NB4 (cell line): Measurements from ENCODE around the gene GUF1.
A peak's percentile ranks its signal among the peaks of the same experiment; 100 is the strongest.

Experiments used
- DNase-seq: peaks from one replicate; pipeline ENCODE4 v3.0.0; 2010; ENCODE audit warnings: low read depth
- H3K4me3 ChIP-seq: one replicate; pipeline ENCODE4 v1.5.1; 2011; ENCODE audit warnings: mild to moderate bottlenecking, low read depth, low read length, moderate library complexity
- CTCF ChIP-seq: IDR thresholded peaks from one replicate; pipeline ENCODE4 v1.5.1; 2012; ENCODE audit warnings: low read depth, low read length
- MAX ChIP-seq: IDR thresholded peaks from 2 replicates; pipeline ENCODE4 v1.6.1; 2011; ENCODE audit warnings: low read depth, low read length
- MYC ChIP-seq: IDR thresholded peaks from 2 replicates; pipeline ENCODE4 v1.6.1; 2011; ENCODE audit warnings: low read depth, low read length
- POLR2A ChIP-seq: IDR thresholded peaks from 2 replicates; pipeline ENCODE4 v1.6.1; 2011; ENCODE audit warnings: mild to moderate bottlenecking; ENCODE audit not compliant: insufficient read length; ENCODE audit errors: extremely low read depth

The GUF1 gene

GRCh38 chr4:44668526-44668925 is 9.7 kb upstream of the GUF1 start:
- DNase-seq = no peak
- no peak overlapping the region for H3K4me3 ChIP-seq
- TF ChIP-seq MAX (no peak), MYC (no peak), CTCF (no peak), POLR2A (no peak)

GRCh38 chr4:44670506-44671199 is 7.6 kb upstream of the GUF1 start:
- no peak overlapping the region for H3K4me3 ChIP-seq
- no peak for DNase-seq
- no peak for TF ChIP-seq MAX
- TF ChIP-seq POLR2A = no peak
- TF ChIP-seq CTCF = no peak
- no peak for TF ChIP-seq MYC

GRCh38 chr4:44671636-44672035 is 6.6 kb upstream of the GUF1 start:
- H3K4me3 ChIP-seq = no peak overlapping the region
- TF ChIP-seq CTCF = no peak
- TF ChIP-seq POLR2A = no peak
- no peak for TF ChIP-seq MAX
- no peak for TF ChIP-seq MYC
- no peak for DNase-seq

- peak; percentile 14 for DNase-seq
- no peak overlapping the region for H3K4me3 ChIP-seq
- TF ChIP-seq CTCF = no peak
- no peak for TF ChIP-seq POLR2A
- no peak for TF ChIP-seq MAX
- no peak for TF ChIP-seq MYC
Measured at GRCh38 chr4:44674471-44674870, 3.7 kb upstream of the GUF1 start.

GRCh38 chr4:44675366-44675765 is 2.9 kb upstream of the GUF1 start:
- TF ChIP-seq MAX (no peak), POLR2A (no peak), CTCF (no peak), MYC (no peak)
- DNase-seq = no peak

GRCh38 chr4:44679060-44679459 is 840 bp downstream of the GUF1 start:
- no peak for DNase-seq
- peak overlapping the region; percentile 95 for H3K4me3 ChIP-seq
- TF ChIP-seq MAX (no peak), POLR2A (no peak), CTCF (no peak)

More at GRCh38 chr4:44675366-44675765, 2.9 kb upstream of the GUF1 start:
- H3K4me3 ChIP-seq = no peak overlapping the region
